HG03095 (cell line): ENCODE data around the gene RBP3.

Experiments used
- ATAC-seq: cut with Tn5 transposase; IDR thresholded peaks from one replicate; pipeline ENCODE4 v1.9.1; 2021; ENCODE audit warnings: moderate library complexity; ENCODE audit not compliant: unreplicated experiment

RBP3 gene

DNA sequence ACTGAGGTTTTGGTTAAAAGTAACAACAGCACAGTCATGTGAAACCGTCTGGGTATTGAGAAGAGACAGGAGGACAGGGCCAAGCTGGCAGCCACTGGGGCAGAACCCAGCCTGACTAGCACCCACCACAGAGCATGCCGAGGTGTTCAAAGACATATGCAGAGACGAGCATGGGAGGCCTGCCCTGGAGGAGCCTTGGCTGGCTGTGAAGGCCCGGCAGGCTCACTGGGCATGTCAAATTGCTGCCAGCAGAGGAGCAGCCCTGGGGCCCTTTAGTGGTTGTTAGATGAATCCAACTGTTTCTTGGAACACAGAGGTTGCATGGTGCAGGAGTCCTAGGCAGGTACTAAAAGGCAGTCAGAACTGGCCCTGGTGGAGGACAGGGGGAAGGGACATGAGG lies 30.9 kb upstream of the RBP3 start:
- ATAC-seq: no peak

GRCh38 chr10:47318706-47319105 lies 29.5 kb upstream of the RBP3 start:
- no peak for ATAC-seq

- ATAC-seq: no peak
Measured at GRCh38 chr10:47319784-47320183, 28.4 kb upstream of the RBP3 start.

GRCh38 chr10:47320812-47321211 lies 27.4 kb upstream of the RBP3 start:
- no peak for ATAC-seq

GRCh38 chr10:47321521-47322195 lies 26.5 kb upstream of the RBP3 start:
- ATAC-seq: no peak

DNA sequence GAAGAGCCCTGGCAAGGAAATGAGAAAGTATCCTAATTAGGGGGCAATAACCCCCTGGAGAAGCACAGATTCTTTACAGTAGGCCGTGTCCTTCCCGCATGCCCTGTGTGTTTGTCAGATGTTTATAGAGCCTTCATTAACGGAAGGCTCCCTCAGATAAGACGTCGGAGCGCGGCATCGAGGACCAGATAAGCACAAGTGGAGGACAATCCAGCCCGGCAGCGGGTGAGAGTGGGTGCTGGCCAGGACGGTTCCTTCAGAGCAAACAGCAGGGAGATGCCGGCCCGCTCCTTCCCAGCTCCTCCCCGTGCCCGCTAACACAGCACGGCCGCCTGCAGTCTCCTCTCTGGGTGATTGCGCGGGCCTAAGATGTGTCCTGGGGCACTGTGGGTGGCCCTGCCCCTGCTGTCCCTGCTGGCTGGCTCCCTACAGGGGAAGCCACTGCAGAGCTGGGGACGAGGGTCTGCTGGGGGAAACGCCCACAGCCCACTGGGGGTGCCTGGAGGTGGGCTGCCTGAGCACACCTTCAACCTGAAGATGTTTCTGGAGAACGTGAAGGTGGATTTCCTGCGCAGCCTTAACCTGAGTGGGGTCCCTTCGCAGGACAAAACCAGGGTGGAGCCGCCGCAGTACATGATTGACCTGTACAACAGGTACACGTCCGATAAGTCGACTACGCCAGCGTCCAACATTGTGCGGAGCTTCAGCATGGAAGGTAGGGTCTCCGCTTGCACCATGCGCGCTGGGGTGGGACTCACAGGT lies 25.7 kb upstream of the RBP3 start, which contains the start of gene GDF2:
Gene GDF2 (plus strand): TSS at position 155 of the 762 bp plus-strand sequence. CDS start 215 bp downstream, at position 370.
- no peak for ATAC-seq

DNA sequence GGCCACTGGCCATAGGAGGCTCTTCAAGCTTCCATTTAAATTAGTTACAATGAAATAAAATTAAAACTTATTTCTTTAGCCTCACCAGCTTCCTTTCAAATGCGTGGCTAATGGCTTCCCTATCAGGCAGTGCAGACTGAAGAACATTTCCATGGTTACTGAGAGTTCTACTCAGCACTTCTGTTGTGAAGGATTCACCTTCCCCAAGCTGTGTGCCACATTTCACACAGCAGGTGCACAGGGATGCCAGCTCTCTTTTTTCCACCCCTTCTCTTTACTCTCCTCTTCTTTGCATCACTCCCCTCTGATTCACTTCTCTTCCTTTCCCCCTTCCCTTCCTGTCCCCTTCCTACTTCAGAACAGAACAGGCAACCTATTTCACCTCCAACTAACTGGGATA lies 25.1 kb upstream of the RBP3 start:
- no peak for ATAC-seq

- no peak for ATAC-seq
Measured at GRCh38 chr10:47323636-47324296, 24.4 kb upstream of the RBP3 start.

DNA sequence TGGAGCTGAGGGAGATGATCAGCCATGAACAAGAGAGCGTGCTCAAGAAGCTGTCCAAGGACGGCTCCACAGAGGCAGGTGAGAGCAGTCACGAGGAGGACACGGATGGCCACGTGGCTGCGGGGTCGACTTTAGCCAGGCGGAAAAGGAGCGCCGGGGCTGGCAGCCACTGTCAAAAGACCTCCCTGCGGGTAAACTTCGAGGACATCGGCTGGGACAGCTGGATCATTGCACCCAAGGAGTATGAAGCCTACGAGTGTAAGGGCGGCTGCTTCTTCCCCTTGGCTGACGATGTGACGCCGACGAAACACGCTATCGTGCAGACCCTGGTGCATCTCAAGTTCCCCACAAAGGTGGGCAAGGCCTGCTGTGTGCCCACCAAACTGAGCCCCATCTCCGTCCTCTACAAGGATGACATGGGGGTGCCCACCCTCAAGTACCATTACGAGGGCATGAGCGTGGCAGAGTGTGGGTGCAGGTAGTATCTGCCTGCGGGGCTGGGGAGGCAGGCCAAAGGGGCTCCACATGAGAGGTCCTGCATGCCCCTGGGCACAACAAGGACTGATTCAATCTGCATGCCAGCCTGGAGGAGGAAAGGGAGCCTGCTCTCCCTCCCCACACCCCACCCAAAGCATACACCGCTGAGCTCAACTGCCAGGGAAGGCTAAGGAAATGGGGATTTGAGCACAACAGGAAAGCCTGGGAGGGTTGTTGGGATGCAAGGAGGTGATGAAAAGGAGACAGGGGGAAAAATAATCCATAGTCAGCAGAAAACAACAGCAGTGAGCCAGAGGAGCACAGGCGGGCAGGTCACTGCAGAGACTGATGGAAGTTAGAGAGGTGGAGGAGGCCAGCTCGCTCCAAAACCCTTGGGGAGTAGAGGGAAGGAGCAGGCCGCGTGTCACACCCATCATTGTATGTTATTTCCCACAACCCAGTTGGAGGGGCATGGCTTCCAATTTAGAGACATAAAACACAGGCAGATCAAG lies 22.6 kb upstream of the RBP3 start:
- no peak for ATAC-seq

DNA sequence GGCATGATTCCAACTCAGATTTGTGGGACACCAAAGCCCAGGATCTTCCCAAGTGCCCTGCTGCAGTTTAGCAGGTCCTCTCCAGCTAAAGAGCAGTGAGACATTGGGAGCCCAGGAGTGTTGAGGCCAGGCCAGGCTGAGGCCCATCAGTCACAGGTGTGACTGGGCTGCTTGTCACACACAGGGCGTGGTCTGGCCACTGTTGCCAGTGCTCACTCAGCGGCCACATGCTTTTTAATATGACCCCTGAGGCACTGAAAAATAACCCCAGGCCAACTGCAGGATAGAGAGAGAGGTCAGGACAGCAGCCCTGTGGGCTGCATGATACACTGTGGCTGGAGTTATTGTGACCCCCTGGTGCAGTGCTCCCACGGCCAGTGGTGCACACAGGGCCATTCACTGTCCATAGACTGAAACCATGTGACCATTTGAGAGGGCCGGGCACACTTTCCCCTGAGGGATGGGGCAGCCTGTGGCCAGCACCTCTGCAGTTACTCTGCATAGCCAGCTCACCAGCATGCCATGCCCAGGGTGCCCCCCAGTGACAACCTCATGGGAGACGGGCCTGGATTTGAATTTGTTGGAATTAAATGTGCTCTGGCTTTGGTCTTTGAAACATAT lies 21.7 kb upstream of the RBP3 start:
- ATAC-seq: no peak

- no peak for ATAC-seq
Measured at GRCh38 chr10:47326927-47327330, 21.2 kb upstream of the RBP3 start.

- ATAC-seq: no peak
Measured at GRCh38 chr10:47329855-47330254, 18.3 kb upstream of the RBP3 start.

DNA sequence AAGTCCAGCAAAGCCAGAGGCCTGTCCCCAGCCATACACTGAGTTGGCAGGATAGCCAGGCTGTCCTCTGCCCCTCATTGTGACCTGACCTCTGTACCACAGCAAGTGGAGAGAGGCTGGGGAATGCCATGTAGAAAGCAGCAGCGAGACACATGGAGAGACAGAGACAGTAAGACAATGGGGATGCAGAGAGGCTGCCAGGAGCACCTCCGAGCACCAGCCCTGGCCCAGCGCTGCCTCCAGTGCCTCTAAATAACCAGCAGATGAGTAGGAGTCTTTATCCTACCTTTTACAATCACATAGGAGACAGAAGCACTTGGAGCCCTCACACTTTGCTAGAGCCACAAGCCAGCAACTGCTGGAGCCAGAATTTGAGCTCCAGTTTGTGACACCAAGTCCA lies 17.8 kb upstream of the RBP3 start:
- ATAC-seq: no peak

DNA sequence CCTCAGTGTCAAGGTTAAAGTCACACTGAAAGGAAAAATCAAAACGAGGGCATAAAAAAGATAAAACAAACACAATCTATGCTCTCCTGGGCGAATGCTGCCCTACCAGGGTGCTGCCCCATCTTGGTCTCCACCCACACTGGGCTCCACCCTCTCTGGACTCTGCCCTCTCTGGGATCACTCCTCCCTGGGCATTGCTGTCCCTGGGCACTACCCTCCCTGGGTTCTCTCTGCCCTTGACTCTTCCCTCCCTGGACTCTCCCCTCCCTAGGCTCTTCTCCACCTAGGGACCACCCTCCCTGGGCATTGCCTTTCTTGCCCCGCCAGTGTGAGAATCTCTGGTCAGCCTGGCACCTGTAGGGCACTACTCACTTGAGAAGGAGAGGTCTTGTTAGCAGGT lies 17.4 kb upstream of the RBP3 start:
- ATAC-seq: no peak

DNA sequence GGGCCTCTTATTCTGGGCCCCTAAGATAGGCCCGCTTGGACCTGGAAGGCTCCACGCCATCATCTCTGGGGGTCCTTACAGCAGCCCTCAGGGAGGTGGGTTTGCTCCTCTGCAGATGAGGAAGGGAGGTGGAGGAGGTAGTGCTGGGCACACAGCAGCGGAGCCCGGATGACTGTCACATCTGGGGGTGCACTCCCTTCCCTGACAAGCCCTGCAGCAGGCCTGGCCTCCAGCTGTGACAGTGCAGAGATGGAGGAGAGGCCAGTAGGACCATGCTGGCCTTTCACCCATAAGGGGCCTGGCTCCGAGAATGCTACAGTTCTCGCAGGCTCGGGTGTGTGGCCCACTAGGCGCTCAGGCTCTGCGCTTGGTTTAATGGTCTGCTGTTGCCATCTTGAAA lies 16.7 kb upstream of the RBP3 start:
- no peak for ATAC-seq

- ATAC-seq: no peak
Measured at GRCh38 chr10:47331954-47332353, 16.2 kb upstream of the RBP3 start.

DNA sequence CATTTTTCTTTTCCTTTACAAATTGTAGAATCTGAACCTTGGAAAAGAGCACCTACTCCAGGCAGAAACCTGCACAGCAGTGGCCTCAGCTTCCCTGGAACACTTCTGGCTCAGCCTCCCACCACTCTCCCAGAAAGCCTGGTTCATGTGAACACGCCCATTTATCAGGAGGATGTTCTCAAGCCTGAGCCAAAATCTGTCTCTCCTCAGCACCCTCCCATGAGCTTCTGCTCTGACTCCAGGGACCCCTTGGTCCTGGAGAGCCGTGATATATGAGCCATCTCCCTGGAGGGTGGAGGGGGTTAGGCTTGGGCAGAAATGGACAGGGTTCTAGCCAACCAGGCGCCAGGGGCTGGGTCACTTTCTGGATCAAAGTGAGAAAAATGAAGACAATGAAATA lies 15.8 kb upstream of the RBP3 start:
- ATAC-seq: no peak

GRCh38 chr10:47332946-47333345 lies 15.2 kb upstream of the RBP3 start:
- no peak for ATAC-seq

DNA sequence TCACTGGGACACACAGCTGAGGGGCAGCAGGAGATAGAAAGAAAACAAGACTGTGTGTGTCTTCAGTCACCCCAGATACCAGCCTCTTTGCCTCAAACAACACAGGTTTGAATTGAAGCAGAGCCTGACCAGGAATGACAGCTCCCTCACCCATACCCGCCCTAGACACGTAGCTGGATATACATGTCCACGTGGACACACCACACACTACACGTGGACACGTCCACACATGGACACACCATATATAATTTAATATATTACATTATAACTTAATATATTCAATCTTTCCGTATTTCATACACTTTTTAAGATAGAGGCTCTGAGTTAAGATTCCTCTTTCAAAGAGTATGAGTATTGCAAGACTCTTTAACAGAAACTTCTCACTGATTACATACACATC lies 14.6 kb upstream of the RBP3 start:
- ATAC-seq: no peak
